ENCODE data around the gene COG8. TPM values are rescaled to one million over a fixed set of nuclear protein-coding genes. Genes with fewer than 3 reads are reported as not detected.

Gene COG8
- total and polyA plus RNA-seq, 2 experiments from 2014 or later = 21.4 to 79.9 TPM

DNA sequence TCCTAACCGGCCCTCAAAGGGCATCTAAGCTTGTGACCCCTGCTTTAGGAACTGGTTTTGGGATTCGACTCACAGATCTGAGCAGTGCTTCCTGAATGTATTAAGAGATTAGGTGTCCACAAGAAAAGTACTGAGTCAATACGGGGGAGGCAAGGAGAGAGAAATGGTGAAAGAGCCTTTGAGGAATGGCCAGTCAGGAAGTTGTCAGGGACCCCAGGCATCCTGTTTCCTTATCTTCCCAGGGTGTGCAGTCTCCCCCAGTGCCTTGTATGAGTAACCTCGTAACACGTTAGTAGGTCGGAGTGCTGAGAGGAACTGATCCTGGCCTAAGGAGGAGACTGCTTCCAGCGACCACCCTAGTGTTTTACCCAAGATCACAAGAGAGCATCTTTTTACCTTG, 28.6 kb upstream of the COG8 start (continued):
- TF ChIP-seq, protein P1, sequence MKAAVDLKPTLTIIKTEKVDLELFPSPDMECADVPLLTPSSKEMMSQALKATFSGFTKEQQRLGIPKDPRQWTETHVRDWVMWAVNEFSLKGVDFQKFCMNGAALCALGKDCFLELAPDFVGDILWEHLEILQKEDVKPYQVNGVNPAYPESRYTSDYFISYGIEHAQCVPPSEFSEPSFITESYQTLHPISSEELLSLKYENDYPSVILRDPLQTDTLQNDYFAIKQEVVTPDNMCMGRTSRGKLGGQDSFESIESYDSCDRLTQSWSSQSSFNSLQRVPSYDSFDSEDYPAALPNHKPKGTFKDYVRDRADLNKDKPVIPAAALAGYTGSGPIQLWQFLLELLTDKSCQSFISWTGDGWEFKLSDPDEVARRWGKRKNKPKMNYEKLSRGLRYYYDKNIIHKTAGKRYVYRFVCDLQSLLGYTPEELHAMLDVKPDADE (IDR thresholded peaks at IDR 0.05) = no peak
- no peak for TF ChIP-seq EZH2phosphoT487 (IDR thresholded peaks at IDR 0.05; ENCODE audit: unreplicated experiment)
- TF ChIP-seq ZNF331 (CRISPR knock-in tag; IDR thresholded peaks at IDR 0.05; ENCODE audit: low read depth) = no peak
- no peak for TF ChIP-seq JUNB (IDR thresholded peaks at IDR 0.05; ENCODE audit: unreplicated experiment)
- TF ChIP-seq POLR2AphosphoS5 (IDR thresholded peaks at IDR 0.05; ENCODE audit: low read depth) = no peak

DNA sequence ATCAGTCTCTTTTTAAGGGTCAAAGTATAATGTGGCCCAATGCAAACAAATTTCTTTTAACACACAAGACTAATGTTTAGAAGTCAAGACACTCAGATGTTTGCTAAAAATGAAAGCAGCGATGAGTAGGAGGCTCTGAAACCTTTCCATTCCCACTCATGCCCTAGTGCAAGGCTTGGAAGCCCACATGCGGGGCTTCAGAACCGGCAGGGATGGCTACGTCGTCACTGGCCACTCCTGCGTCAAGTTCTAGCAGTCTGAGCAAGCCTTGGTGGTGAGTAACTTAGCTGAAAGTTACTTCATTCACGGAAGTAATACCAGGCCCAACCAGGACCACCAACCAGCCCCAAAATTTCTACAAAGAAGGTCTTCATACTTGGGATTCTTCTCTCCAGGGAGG, 27.1 kb upstream of the COG8 start:
- no peak for ATAC-seq
- Mint-ChIP-seq H3K4me3 (no peak overlapping the region), H3K27ac (no peak overlapping the region), H3K36me3 (ENCODE audit: low read depth) (peaks cover 47% of the 10 kb centered on the region), H3K9me3 (no peaks in the 10 kb centered on the region; the same call in 2 of the 3 replicates), H3K27me3 (ENCODE audit: insufficient read depth, low read depth, poor library complexity) (peaks cover 2% of the 10 kb centered on the region), H3K4me1 (no peaks in the 10 kb centered on the region)
- Histone ChIP-seq H3K4me2 (no peak overlapping the region), H4K20me1 (replicated peaks; ENCODE audit: insufficient read depth) (peaks cover 3% of the 10 kb centered on the region), H3F3A (replicated peaks; ENCODE audit: low read depth) (0 out of 2 replicates have a peak, but pooled peaks cover 11% of the 10 kb centered on the region), H2AFZ (no peak overlapping the region), H3K27ac (ENCODE audit: low read depth) (no peak overlapping the region), H3K27me3 (ENCODE audit: insufficient read depth) (no peaks in the 10 kb centered on the region), H3K9me2 (ENCODE audit: insufficient read depth) (no peaks in the 10 kb centered on the region), H3K79me2 (replicated peaks; ENCODE audit: insufficient read depth) (no peaks in the 10 kb centered on the region), H3K36me3 (ENCODE audit: insufficient read depth) (peaks cover 52% of the 10 kb centered on the region), H3K4me3 (no peak overlapping the region), H3K4me1 (ENCODE audit: insufficient read depth) (no peaks in the 10 kb centered on the region)
- TF ChIP-seq, protein P2, sequence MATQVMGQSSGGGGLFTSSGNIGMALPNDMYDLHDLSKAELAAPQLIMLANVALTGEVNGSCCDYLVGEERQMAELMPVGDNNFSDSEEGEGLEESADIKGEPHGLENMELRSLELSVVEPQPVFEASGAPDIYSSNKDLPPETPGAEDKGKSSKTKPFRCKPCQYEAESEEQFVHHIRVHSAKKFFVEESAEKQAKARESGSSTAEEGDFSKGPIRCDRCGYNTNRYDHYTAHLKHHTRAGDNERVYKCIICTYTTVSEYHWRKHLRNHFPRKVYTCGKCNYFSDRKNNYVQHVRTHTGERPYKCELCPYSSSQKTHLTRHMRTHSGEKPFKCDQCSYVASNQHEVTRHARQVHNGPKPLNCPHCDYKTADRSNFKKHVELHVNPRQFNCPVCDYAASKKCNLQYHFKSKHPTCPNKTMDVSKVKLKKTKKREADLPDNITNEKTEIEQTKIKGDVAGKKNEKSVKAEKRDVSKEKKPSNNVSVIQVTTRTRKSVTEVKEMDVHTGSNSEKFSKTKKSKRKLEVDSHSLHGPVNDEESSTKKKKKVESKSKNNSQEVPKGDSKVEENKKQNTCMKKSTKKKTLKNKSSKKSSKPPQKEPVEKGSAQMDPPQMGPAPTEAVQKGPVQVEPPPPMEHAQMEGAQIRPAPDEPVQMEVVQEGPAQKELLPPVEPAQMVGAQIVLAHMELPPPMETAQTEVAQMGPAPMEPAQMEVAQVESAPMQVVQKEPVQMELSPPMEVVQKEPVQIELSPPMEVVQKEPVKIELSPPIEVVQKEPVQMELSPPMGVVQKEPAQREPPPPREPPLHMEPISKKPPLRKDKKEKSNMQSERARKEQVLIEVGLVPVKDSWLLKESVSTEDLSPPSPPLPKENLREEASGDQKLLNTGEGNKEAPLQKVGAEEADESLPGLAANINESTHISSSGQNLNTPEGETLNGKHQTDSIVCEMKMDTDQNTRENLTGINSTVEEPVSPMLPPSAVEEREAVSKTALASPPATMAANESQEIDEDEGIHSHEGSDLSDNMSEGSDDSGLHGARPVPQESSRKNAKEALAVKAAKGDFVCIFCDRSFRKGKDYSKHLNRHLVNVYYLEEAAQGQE (IDR thresholded peaks at IDR 0.05; ENCODE audit: unreplicated experiment) = no peak
- TF ChIP-seq POLR2AphosphoS5 (IDR thresholded peaks at IDR 0.05; ENCODE audit: low read depth) (no peak), JUNB (IDR thresholded peaks at IDR 0.05; ENCODE audit: unreplicated experiment) (no peak), CREB1 (CRISPR knock-in tag; IDR thresholded peaks at IDR 0.05; ENCODE audit: low read depth) (no peak), EZH2phosphoT487 (IDR thresholded peaks at IDR 0.05; ENCODE audit: unreplicated experiment) (no peak), ZNF114 (CRISPR knock-in tag; IDR thresholded peaks at IDR 0.05) (no peak), STAT1 (IDR thresholded peaks at IDR 0.05; ENCODE audit: unreplicated experiment) (no peak)
- TF ChIP-seq, protein P3, sequence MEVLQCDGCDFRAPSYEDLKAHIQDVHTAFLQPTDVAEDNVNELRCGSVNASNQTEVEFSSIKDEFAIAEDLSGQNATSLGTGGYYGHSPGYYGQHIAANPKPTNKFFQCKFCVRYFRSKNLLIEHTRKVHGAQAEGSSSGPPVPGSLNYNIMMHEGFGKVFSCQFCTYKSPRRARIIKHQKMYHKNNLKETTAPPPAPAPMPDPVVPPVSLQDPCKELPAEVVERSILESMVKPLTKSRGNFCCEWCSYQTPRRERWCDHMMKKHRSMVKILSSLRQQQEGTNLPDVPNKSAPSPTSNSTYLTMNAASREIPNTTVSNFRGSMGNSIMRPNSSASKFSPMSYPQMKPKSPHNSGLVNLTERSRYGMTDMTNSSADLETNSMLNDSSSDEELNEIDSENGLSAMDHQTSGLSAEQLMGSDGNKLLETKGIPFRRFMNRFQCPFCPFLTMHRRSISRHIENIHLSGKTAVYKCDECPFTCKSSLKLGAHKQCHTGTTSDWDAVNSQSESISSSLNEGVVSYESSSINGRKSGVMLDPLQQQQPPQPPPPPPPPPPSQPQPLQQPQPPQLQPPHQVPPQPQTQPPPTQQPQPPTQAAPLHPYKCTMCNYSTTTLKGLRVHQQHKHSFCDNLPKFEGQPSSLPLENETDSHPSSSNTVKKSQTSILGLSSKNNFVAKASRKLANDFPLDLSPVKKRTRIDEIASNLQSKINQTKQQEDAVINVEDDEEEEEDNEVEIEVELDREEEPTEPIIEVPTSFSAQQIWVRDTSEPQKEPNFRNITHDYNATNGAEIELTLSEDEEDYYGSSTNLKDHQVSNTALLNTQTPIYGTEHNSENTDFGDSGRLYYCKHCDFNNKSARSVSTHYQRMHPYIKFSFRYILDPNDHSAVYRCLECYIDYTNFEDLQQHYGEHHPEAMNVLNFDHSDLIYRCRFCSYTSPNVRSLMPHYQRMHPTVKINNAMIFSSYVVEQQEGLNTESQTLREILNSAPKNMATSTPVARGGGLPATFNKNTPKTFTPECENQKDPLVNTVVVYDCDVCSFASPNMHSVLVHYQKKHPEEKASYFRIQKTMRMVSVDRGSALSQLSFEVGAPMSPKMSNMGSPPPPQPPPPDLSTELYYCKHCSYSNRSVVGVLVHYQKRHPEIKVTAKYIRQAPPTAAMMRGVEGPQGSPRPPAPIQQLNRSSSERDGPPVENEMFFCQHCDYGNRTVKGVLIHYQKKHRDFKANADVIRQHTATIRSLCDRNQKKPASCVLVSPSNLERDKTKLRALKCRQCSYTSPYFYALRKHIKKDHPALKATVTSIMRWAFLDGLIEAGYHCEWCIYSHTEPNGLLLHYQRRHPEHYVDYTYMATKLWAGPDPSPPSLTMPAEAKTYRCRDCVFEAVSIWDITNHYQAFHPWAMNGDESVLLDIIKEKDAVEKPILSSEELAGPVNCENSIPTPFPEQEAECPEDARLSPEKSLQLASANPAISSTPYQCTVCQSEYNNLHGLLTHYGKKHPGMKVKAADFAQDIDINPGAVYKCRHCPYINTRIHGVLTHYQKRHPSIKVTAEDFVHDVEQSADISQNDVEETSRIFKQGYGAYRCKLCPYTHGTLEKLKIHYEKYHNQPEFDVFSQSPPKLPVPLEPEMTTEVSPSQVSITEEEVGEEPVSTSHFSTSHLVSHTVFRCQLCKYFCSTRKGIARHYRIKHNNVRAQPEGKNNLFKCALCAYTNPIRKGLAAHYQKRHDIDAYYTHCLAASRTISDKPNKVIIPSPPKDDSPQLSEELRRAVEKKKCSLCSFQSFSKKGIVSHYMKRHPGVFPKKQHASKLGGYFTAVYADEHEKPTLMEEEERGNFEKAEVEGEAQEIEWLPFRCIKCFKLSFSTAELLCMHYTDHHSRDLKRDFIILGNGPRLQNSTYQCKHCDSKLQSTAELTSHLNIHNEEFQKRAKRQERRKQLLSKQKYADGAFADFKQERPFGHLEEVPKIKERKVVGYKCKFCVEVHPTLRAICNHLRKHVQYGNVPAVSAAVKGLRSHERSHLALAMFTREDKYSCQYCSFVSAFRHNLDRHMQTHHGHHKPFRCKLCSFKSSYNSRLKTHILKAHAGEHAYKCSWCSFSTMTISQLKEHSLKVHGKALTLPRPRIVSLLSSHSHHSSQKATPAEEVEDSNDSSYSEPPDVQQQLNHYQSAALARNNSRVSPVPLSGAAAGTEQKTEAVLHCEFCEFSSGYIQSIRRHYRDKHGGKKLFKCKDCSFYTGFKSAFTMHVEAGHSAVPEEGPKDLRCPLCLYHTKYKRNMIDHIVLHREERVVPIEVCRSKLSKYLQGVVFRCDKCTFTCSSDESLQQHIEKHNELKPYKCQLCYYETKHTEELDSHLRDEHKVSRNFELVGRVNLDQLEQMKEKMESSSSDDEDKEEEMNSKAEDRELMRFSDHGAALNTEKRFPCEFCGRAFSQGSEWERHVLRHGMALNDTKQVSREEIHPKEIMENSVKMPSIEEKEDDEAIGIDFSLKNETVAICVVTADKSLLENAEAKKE (CRISPR knock-in tag; IDR thresholded peaks at IDR 0.05) = no peak
- TF ChIP-seq, protein P1 (IDR thresholded peaks at IDR 0.05) = no peak
- TF ChIP-seq, protein P4, sequence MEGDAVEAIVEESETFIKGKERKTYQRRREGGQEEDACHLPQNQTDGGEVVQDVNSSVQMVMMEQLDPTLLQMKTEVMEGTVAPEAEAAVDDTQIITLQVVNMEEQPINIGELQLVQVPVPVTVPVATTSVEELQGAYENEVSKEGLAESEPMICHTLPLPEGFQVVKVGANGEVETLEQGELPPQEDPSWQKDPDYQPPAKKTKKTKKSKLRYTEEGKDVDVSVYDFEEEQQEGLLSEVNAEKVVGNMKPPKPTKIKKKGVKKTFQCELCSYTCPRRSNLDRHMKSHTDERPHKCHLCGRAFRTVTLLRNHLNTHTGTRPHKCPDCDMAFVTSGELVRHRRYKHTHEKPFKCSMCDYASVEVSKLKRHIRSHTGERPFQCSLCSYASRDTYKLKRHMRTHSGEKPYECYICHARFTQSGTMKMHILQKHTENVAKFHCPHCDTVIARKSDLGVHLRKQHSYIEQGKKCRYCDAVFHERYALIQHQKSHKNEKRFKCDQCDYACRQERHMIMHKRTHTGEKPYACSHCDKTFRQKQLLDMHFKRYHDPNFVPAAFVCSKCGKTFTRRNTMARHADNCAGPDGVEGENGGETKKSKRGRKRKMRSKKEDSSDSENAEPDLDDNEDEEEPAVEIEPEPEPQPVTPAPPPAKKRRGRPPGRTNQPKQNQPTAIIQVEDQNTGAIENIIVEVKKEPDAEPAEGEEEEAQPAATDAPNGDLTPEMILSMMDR (conservative IDR thresholded peaks at IDR 0.05; ENCODE audit: low read depth in 2 of 2) = no peak
- no peak for DNase-seq (ENCODE audit: low spot score)

Data from GM23338 (cell line).